Caco-2 (cell line): Measurements from ENCODE around the gene BORCS6. TPM values are rescaled to one million over a fixed set of nuclear protein-coding genes. Genes with fewer than 3 reads are reported as not detected.

Source experiments
- BruUV-seq: library from RNA; stranded (reverse); fragments of 400-500 nt; replicated peaks from 2 replicates; lab custom pipeline; 2021; lab: Mats Ljungman, UMichigan
- CTCF ChIA-PET: fragments of 300-600 bp; sonication (Branson Sonifier 250); formaldehyde crosslinking; loops from one replicate; lab custom pipeline; 2022; ENCODE audit warnings: antibody characterized with exemption; lab: Charles Lee
- POLR2A ChIA-PET: fragments of 300-600 bp; sonication (Branson Sonifier 250); formaldehyde crosslinking; loops from one replicate; lab custom pipeline; 2022; ENCODE audit warnings: antibody characterized with exemption; lab: Charles Lee
- DNase-seq, 2 experiments: peaks; one replicate each; pipeline versions ENCODE4 v3.0.0 to v3.0.0-alpha.2; 2020 to 2022
- H3K27me3 ChIP-seq: replicated peaks from 2 replicates; pipeline ENCODE4 v1.6.0; 2011; ENCODE audit warnings: low read length; ENCODE audit not compliant: control insufficient read depth, insufficient read depth
- H3K36me3 ChIP-seq: 2 replicates; pipeline ENCODE4 v1.5.1; 2011; ENCODE audit warnings: low read length; ENCODE audit not compliant: control insufficient read depth, insufficient read depth
- H3K4me1 ChIP-seq: fragments of 250-450 bp; sonication (Bioruptor Pico); 2 replicates; pipeline ENCODE4 v1.5.1; 2020; ENCODE audit warnings: mild to moderate bottlenecking
- H3K4me3 ChIP-seq: 2 replicates; pipeline ENCODE4 v1.5.1; 2011; ENCODE audit warnings: low read depth, mild to moderate bottlenecking, control low read depth, low read length
- H3K9me3 ChIP-seq: fragments of 250-450 bp; sonication (Bioruptor Pico); 2 replicates; pipeline ENCODE4 v1.5.1; 2020; ENCODE audit warnings: mild to moderate bottlenecking, moderate library complexity
- H3K27ac Mint-ChIP-seq: one replicate; pipeline ENCODE4 v1.8.0; 2022; ENCODE audit warnings: mixed read lengths; ENCODE audit not compliant: unreplicated experiment
- H3K27me3 Mint-ChIP-seq: one replicate; pipeline ENCODE4 v1.8.0; 2022; ENCODE audit warnings: mixed read lengths; ENCODE audit not compliant: insufficient read depth, unreplicated experiment
- H3K36me3 Mint-ChIP-seq: one replicate; pipeline ENCODE4 v1.8.0; 2022; ENCODE audit warnings: mild to moderate bottlenecking, mixed read lengths; ENCODE audit not compliant: insufficient read depth, unreplicated experiment
- H3K4me1 Mint-ChIP-seq: one replicate; pipeline ENCODE4 v1.8.0; 2022; ENCODE audit warnings: low read depth, mixed read lengths; ENCODE audit not compliant: unreplicated experiment
- H3K4me3 Mint-ChIP-seq: one replicate; pipeline ENCODE4 v1.8.0; 2022; ENCODE audit warnings: mild to moderate bottlenecking, moderate library complexity, mixed read lengths; ENCODE audit not compliant: unreplicated experiment
- H3K9me3 Mint-ChIP-seq: one replicate; pipeline ENCODE4 v1.8.0; 2022; ENCODE audit warnings: mixed read lengths; ENCODE audit not compliant: unreplicated experiment
- CTCF ChIP-seq, 2 experiments: fragments of 200-600 bp in 1 of 2; IDR thresholded peaks; 1 replicate in 1 of 2; 2 replicates in 1 of 2; pipeline versions ENCODE4 v1.5.1 to v1.8.0; 2011 to 2022; ENCODE audit warnings: antibody characterized with exemption in 1 of 2, control low read depth in 1 of 2, inconsistent platforms in 1 of 2, low read depth in 1 of 2, low read length in 1 of 2, mild to moderate bottlenecking in 1 of 2, moderate library complexity in 1 of 2; ENCODE audit not compliant: insufficient read depth in 1 of 2, severe bottlenecking in 1 of 2, unreplicated experiment in 1 of 2
- intact Hi-C: fragments of 100-400 bp; cut with micrococcal nuclease; formaldehyde crosslinking; loops from one replicate; pipeline ENCODE4 v1.10.0; 2022; ENCODE audit not compliant: unreplicated experiment
- total RNA-seq: library from RNA; stranded (reverse); gene quantifications from 2 replicates; pipeline ENCODE4 v1.2.3, GENCODE V29; 2022

BORCS6 gene
- total RNA-seq, 1 experiment from 2014 or later, result 4.7 TPM

GRCh38 chr17:8153525-8153956 lies 36.4 kb downstream of the BORCS6 start:
- no TSS peak for BruUV-seq
- Mint-ChIP-seq H3K4me1 (peaks cover 21% of the 10 kb centered on the region), H3K9me3 (no peaks in the 10 kb centered on the region), H3K36me3 (peaks cover 13% of the 10 kb centered on the region), H3K4me3 (peak overlapping the region; percentile 84), H3K27me3 (no peaks in the 10 kb centered on the region), H3K27ac (peak overlapping the region; percentile 99)
- CTCF ChIA-PET, result no interaction called here
- DNase-seq, result peak; percentile 37 to 67
- no peak for TF ChIP-seq CTCF (IDR thresholded peaks at IDR 0.05; ENCODE audit: insufficient read depth in 1 of 2, low read depth in 1 of 2, low read length in 1 of 2, severe bottlenecking in 1 of 2, unreplicated experiment in 1 of 2)
- no peaks in the 10 kb centered on the region for H3K27me3 ChIP-seq
- POLR2A ChIA-PET, result interaction anchor here (1.2 kb wide), 1 partner anchor 20 kb away, joined by 3 read pairs; no protein-coding TSS in a partner anchor
- H3K9me3 ChIP-seq, result no peaks in the 10 kb centered on the region
- H3K36me3 ChIP-seq, result no peaks in the 10 kb centered on the region
- no peak overlapping the region for H3K4me3 ChIP-seq
- intact Hi-C loops, result no loop called here
- H3K4me1 ChIP-seq, result peaks cover 19% of the 10 kb centered on the region

- H3K4me3 ChIP-seq, result no peak overlapping the region
- intact Hi-C loops, result no loop called here
Observed at GRCh38 chr17:8153031-8153451, 36.9 kb downstream of the BORCS6 start.

GRCh38 chr17:8152112-8152775 lies 37.7 kb downstream of the BORCS6 start, which contains the start of gene PER1:
PER1 (minus strand) TSS chr17:8152404; CDS start chr17:8150706, 1,698 bp downstream.
- BruUV-seq, result no TSS peak

More at GRCh38 chr17:8153031-8153451, 36.9 kb downstream of the BORCS6 start:
- Histone ChIP-seq H3K9me3 (no peaks in the 10 kb centered on the region), H3K36me3 (no peaks in the 10 kb centered on the region), H3K27me3 (no peaks in the 10 kb centered on the region), H3K4me1 (peaks cover 19% of the 10 kb centered on the region)
- no peak for TF ChIP-seq CTCF (IDR thresholded peaks at IDR 0.05; ENCODE audit: insufficient read depth in 1 of 2, low read depth in 1 of 2, low read length in 1 of 2, severe bottlenecking in 1 of 2, unreplicated experiment in 1 of 2)
- ChIA-PET POLR2A (no interaction called here), CTCF (no interaction called here)
- H3K36me3 Mint-ChIP-seq, result peaks cover 11% of the 10 kb centered on the region
- DNase-seq, result no peak
- peaks cover 21% of the 10 kb centered on the region for H3K4me1 Mint-ChIP-seq
- H3K4me3 Mint-ChIP-seq, result peak overlapping the region; percentile 84
- H3K27ac Mint-ChIP-seq, result peak overlapping the region; percentile 99
- no TSS peak for BruUV-seq
- H3K27me3 Mint-ChIP-seq, result no peaks in the 10 kb centered on the region
- no peaks in the 10 kb centered on the region for H3K9me3 Mint-ChIP-seq

More at GRCh38 chr17:8152112-8152775, 37.7 kb downstream of the BORCS6 start, which contains the start of gene PER1:
- H3K27me3 ChIP-seq, result no peaks in the 10 kb centered on the region
- no peaks in the 10 kb centered on the region for H3K36me3 ChIP-seq
- Mint-ChIP-seq H3K4me3 (peak within 1 kb of the TSS; percentile 84), H3K4me1 (peaks cover 21% of the 10 kb centered on the region), H3K9me3 (no peaks in the 10 kb centered on the region), H3K36me3 (peaks cover 16% of the 10 kb centered on the region), H3K27ac (peak within 1 kb of the TSS; percentile 99), H3K27me3 (no peaks in the 10 kb centered on the region)
- no peaks in the 10 kb centered on the region for H3K9me3 ChIP-seq
- DNase-seq, result peak; percentile 92 to 93
- intact Hi-C loops, result no loop called here
- TF ChIP-seq CTCF (IDR thresholded peaks at IDR 0.05; ENCODE audit: insufficient read depth in 1 of 2, low read depth in 1 of 2, low read length in 1 of 2, severe bottlenecking in 1 of 2, unreplicated experiment in 1 of 2), result no peak
- peak within 1 kb of the TSS; percentile 70 for H3K4me3 ChIP-seq
- CTCF ChIA-PET, result interaction anchor here (1.0 kb wide), 1 partner anchor 13 kb away, joined by 3 read pairs; no protein-coding TSS in a partner anchor
- peaks cover 19% of the 10 kb centered on the region for H3K4me1 ChIP-seq
- POLR2A ChIA-PET, result interaction anchor here (1.0 kb wide), 1 partner anchor 21 kb away, joined by 7 read pairs; no protein-coding TSS in a partner anchor
